HL-60 (cell line): ENCODE data around the gene EXOC1.

Experiments used
- DNase-seq, 2 experiments: peaks; one replicate each; pipeline ENCODE4 v3.0.0-alpha.2; 2010 to 2020; ENCODE audit warnings: low read depth in 1 of 2, low spot score in 1 of 2
- H3K27ac ChIP-seq: fragments of 250-450 bp; sonication (Bioruptor Pico); replicated peaks from 2 replicates; pipeline ENCODE4 v1.5.1; 2020; ENCODE audit warnings: mild to moderate bottlenecking, moderate library complexity
- H3K27me3 ChIP-seq: fragments of 250-450 bp; sonication (Bioruptor Pico); 2 replicates; pipeline ENCODE4 v1.5.1; 2021; ENCODE audit warnings: mild to moderate bottlenecking, moderate library complexity; ENCODE audit not compliant: insufficient read depth, poor library complexity, severe bottlenecking
- H3K4me3 ChIP-seq: replicated peaks from 2 replicates; pipeline ENCODE4 v1.5.1; 2011; ENCODE audit warnings: mild to moderate bottlenecking, control low read depth, low read length; ENCODE audit not compliant: insufficient read depth
- CTCF ChIP-seq: IDR thresholded peaks from one replicate; pipeline ENCODE4 v1.5.1; 2011; ENCODE audit warnings: low read length, control low read depth, inconsistent platforms; ENCODE audit not compliant: insufficient read depth
- GABPA ChIP-seq: IDR thresholded peaks from 2 replicates; pipeline ENCODE4 v1.6.1; 2012; ENCODE audit warnings: low read depth
- POLR2AphosphoS5 ChIP-seq: IDR thresholded peaks from 2 replicates; pipeline ENCODE4 v1.6.1; 2012; ENCODE audit warnings: low read depth
- REST ChIP-seq: IDR thresholded peaks from 2 replicates; pipeline ENCODE4 v1.6.1; 2012; ENCODE audit warnings: low read depth; ENCODE audit not compliant: insufficient replicate concordance
- SPI1 ChIP-seq: IDR thresholded peaks from 2 replicates; pipeline ENCODE4 v1.6.1; 2012; ENCODE audit warnings: low read depth, mild to moderate bottlenecking, borderline replicate concordance

EXOC1 gene

GRCh38 chr4:55830048-55830447, 23.4 kb upstream of the EXOC1 start:
- no peak overlapping the region for H3K4me3 ChIP-seq
- DNase-seq: no peak
- H3K27me3 ChIP-seq: no peaks in the 10 kb centered on the region
- TF ChIP-seq REST (no peak), POLR2AphosphoS5 (no peak), SPI1 (no peak), GABPA (no peak), CTCF (no peak)
- H3K27ac ChIP-seq: no peak overlapping the region

- no peak for DNase-seq
- Histone ChIP-seq H3K27ac (no peak overlapping the region), H3K4me3 (no peak overlapping the region), H3K27me3 (no peaks in the 10 kb centered on the region)
- no peak for TF ChIP-seq GABPA
- no peak for TF ChIP-seq POLR2AphosphoS5
- TF ChIP-seq CTCF: no peak
- no peak for TF ChIP-seq REST
- no peak for TF ChIP-seq SPI1
These were observed 22.7 kb upstream of the EXOC1 start for GRCh38 chr4:55830716-55831115.

GRCh38 chr4:55834086-55834795, 19.2 kb upstream of the EXOC1 start:
- no peak overlapping the region for H3K27ac ChIP-seq
- DNase-seq: no peak
- TF ChIP-seq GABPA (no peak), SPI1 (no peak), POLR2AphosphoS5 (no peak), CTCF (no peak), REST (no peak)
- H3K4me3 ChIP-seq: no peak overlapping the region
- no peaks in the 10 kb centered on the region for H3K27me3 ChIP-seq
